HG03103 (cell line): ENCODE data around the gene LHX3.
"Not testable (repeated sequence)": the region's sequence is repeated elsewhere in the genome, so short reads cannot be mapped to it uniquely, and the experiment has no call there.

Source experiments
- ATAC-seq: cut with Tn5 transposase; IDR thresholded peaks from one replicate; pipeline ENCODE4 v1.9.1; 2021; ENCODE audit warnings: low read depth; ENCODE audit not compliant: unreplicated experiment

Gene LHX3

DNA sequence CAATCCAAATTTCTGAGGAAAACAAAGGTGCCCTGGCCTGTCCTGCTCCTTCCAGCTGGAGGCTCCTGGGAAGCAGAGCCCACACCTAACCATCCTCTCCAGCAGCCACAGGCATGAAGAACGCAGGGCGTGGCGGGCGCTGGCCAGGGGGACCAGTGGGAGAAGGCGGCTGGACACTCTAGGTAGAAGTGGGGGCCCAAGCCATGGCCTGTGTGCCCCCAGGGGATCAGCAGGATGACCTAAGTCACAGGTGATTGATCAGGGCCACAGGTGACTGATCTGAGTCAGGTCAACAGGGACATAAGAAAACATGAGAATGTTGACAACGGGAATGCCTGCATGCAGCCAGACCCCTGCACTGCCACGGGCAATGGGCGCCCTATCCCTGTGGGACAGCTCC lies 37.3 kb upstream of the LHX3 start:
- no peak for ATAC-seq

GRCh38 chr9:136241542-136241941 lies 36.6 kb upstream of the LHX3 start:
- ATAC-seq = no peak

- no peak for ATAC-seq
Measured at GRCh38 chr9:136240941-136241340, 36.0 kb upstream of the LHX3 start.

GRCh38 chr9:136239983-136240330 lies 35.0 kb upstream of the LHX3 start:
- no peak for ATAC-seq

DNA sequence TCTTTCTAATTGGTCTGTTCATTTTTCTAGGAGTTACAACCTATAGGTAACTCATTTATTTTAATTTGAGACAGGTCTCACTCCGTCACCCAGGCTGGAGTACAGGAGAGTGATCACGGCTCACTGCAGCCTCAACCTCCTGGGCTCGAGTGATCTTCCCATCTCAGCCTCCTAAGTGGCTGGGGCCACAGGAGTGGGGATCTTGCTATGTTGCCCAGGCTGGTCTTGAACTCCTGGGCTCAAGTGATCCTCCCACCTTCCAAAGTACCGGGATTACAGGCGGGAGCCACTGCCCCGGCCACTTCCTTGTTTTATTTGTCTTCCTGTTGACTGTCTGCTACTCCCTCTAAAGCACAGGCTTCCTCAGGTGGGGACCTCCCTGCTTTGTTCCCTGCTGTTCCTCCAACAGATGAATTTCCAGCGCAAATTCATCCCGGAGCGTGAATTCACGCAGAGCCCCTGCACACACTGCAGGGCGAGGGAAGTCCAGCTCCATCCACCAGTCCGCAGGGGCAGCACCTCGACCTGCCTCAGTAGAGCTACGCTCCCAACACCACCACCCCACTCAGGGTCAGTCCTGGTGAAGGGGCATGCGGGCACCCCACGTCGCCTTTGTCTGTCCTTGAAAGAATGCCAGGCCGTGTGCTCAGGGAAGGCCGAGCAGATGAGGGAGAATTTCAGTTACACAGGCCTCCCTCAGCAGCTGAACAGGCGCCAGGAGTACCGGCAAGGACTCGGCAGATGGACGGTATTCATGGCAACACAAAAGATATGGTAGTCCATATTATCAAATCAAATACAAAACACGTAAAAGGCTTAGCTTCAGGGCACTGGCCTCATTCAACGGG lies 34.4 kb upstream of the LHX3 start:
- no peak for ATAC-seq

- ATAC-seq = no peak
Measured at GRCh38 chr9:136238342-136238732, 33.4 kb upstream of the LHX3 start.

DNA sequence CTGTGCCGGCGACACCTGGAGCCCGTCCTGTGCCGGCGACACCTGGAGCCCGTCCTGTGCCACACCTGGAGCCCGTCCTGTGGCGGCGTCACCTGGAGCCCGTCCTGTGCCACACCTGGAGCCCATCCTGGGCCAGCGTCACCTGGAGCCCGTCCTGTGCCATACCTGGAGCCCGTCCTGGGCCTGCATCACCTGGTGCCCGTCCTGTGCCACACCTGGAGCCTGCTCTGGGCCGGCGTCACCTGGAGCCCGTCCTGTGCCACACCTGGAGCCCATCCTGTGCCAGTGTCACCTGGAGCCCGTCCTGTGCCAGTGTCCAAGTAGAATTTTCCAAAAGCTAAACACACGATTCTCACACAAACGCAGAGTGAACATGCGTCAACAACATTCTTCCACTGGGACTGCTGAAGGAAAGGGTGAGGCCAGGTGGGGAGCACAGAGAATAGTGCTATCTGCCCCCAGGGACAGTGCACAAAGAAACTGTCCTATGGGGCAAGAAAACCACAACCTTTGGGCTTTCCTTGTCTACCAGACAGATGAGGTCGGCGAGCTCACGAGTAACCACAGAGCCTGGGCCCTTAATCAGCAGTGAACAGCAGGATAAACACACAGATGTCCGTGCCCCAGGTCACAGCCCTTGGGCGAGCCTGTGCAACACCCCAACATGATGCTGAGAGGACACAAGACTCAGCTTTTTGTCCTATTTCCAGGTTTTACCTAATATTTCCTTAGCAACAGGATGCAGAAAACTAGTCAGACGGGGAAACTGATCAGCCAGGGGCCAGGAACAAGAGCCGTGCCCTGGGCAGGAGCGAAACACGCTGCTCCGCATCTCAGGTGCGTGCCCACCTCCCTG lies 32.8 kb upstream of the LHX3 start:
- ATAC-seq = no peak

DNA sequence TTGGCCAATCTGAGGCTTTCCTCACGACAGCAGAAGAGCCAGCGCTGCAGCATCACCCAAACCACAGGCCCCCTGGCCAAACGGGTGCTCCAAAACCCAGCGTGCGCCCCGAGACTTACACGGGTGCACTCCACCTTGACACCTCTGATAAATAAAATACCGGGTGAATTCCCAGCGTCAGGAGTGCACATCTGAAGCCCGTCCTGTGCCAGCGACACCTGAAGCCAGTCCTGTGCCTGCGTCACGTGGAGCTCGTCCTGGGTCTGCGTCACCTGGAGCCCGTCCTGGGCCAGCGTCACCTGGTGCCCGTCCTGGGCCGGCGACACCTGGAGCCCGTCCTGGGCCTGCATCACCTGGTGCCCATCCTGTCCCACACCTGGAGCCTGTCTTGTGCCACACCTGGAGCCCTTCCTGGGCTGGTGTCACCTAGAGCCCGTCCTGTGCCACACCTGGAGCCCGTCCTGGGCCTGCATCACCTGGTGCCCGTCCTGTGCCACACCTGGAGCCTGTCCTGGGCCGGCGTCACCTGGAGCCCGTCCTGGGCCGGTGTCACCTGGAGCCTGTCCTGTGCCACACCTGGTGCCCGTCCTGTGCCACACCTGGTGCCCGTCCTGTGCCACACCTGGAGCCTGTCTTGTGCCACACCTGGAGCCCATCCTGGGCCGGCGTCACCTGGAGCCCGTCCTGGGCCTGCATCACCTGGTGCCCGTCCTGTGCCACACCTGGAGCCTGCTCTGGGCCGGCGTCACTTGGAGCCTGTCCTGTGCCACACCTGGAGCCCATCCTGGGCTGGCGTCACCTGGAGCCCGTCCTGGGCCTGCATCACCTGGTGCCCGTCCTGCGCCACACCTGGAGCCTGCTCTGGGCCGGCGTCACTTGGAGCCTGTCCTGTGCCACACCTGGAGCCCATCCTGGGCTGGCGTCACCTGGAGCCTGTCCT lies 31.8 kb upstream of the LHX3 start:
- ATAC-seq = not testable (repeated sequence)

- ATAC-seq = no peak
Measured at GRCh38 chr9:136235709-136236455, 31.0 kb upstream of the LHX3 start.

- ATAC-seq = no peak
Measured at GRCh38 chr9:136235171-136235570, 30.2 kb upstream of the LHX3 start.

GRCh38 chr9:136234597-136234996 lies 29.7 kb upstream of the LHX3 start:
- ATAC-seq = no peak

DNA sequence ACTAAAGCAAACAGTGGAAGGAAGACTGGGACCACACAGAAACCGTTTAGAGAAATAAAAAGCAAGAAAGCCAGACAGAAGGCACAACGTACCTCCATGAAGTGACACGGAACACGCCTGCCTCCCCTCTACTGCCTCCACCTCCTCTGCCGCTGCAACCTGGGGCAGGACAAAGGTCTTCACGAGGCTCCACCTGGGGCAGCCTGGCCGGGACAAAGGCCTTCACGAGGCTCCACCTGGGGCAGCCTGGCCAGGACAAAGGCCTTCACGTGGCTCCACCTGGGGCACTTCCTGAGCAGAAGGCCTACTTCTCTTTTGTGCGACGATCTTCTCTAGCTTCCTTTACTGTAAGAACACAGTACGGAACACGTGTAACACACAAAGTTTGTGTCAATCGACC lies 28.9 kb upstream of the LHX3 start:
- ATAC-seq = no peak

DNA sequence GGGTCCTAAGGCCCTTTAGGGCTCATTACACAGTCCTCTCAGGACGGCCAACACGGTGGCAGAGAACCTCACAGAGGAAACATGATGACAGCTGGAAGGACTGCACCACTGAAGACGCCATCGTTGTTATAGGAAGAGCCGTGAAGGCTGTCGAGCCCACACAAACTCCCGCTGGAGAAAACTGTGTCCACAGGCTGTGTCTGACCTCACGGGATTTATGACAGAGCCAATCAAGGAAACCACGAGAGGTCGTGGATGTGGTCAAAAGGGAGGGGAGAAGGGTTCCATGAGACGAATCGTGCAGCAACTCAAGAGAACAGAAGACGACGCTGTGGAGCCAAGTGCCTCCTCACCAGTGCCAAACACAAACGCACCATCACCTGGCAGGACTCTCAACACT lies 28.5 kb upstream of the LHX3 start:
- no peak for ATAC-seq

GRCh38 chr9:136232969-136233368 lies 28.0 kb upstream of the LHX3 start:
- ATAC-seq = no peak

DNA sequence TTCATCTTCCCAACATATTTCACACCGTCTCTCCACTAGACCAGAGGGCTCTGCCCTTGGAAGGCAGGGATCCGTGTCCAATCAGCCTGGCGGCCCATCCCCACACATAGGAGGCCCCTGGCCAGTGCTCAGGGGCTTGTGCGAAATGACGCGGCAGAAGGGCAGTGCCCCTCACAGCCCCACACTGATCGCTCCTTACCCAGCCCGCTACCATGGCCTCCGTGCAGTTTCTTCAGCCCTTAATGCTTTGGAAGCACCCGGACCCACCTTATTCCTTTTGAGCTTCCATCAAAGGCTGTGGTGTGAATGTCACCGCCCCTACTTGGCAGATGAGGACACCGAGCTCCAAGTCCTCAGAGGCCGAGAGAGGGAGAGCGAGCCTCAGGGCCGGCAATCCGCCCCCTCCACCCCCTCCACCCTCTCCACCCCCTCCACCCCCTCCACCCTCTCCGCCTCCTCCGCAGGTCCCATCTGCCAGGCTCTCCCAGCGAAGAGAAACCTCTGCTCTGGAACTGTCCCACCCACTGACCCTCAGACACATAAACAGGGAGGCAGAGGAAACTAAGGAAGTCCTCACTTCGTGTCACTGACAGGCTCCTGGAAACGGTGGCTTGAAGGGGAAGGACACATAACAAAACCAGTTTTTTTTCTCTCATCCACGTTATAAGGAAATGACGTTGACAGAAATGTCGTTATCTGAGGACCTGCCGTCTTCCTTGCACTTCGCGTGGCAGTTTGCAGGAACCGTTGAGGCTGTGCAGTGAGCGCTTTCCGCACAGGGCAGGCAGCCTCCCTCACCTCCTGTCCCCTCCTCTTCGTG lies 26.8 kb upstream of the LHX3 start:
- no peak for ATAC-seq

DNA sequence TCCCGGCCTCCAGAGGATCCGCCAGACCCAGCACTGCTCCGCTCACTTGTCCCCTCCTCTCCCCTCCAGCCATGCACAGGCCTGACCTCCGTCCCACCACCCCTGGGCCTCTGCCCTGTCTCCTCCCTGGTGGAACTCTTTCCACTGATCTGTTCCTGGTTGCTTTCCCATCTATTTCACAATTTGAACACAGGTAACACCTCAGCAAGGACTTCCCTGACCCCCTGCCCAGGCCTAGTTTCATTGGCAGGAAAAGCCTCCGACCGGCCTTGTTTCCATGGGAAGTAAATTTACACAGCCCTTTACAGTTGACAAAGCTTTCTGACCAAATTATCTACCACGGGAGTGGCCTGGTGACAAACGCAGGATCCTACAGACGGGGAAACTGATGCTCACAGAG lies 25.8 kb upstream of the LHX3 start:
- ATAC-seq = no peak

DNA sequence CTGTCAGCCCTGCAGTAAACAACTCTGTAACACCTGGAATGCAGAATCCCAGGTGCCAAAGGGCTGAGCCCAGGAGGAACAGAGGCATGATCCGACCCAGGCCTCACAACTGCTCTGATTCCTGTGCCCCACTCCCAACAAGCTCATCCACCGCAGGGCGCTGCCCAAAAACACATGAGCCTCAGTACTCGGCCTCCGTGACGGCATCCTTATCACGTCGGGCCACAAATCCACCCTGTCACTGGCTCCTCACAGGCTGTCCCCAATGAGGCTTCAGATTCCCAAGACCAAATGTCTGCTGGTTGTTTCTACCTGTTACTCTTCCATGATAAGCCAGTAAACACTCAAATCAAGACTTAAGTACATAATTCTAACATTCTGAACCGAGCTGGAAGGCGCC lies 25.4 kb upstream of the LHX3 start:
- no peak for ATAC-seq

- ATAC-seq = no peak
Measured at GRCh38 chr9:136229096-136230065, 24.5 kb upstream of the LHX3 start.
